ENCODE data around the gene CCSER1.

GRCh38 chr4:91302120-91302519 is 1174.9 kb downstream of the CCSER1 start:
- TF ChIP-seq EZH2 (IDR thresholded peaks at IDR 0.05; ENCODE audit: borderline replicate concordance, low read length) (no peak), CTCF (conservative IDR thresholded peaks at IDR 0.05 in 1 of 2, IDR thresholded peaks at IDR 0.05 in 1 of 2; ENCODE audit: extremely low read depth in 1 of 2, insufficient read depth in 1 of 2, low read depth in 1 of 2, low read length in 2 of 2) (no peak)

Data from mammary epithelial cell (primary cell).